MM.1S (cell line): ENCODE data around the gene TTC16.

Source experiments
- DNase-seq: peaks from one replicate; pipeline ENCODE4 v3.0.0-alpha.2; 2015
- H2AFZ ChIP-seq: fragments of 300-600 bp; sonication (generic); 2 replicates; pipeline ENCODE4 v1.6.0; 2016; ENCODE audit warnings: antibody characterized with exemption, low read length
- H3F3A ChIP-seq: fragments of 300-600 bp; sonication (generic); 2 replicates; pipeline ENCODE4 v1.6.1; 2016; ENCODE audit warnings: mild to moderate bottlenecking, antibody characterized with exemption, low read length, moderate library complexity, mixed read lengths; ENCODE audit not compliant: insufficient read depth
- H3K27ac ChIP-seq: fragments of 300-600 bp; sonication (generic); 2 replicates; pipeline ENCODE4 v1.5.1; 2016; ENCODE audit warnings: mild to moderate bottlenecking, low read length
- H3K27me3 ChIP-seq: fragments of 300-600 bp; sonication (generic); replicated peaks from 2 replicates; pipeline ENCODE4 v1.6.0; 2016; ENCODE audit warnings: low read length; ENCODE audit not compliant: insufficient read depth
- H3K36me3 ChIP-seq: fragments of 300-600 bp; sonication (generic); replicated peaks from 2 replicates; pipeline ENCODE4 v1.6.1; 2016; ENCODE audit warnings: mild to moderate bottlenecking, low read length, mixed read lengths; ENCODE audit not compliant: insufficient read depth
- H3K4me1 ChIP-seq: fragments of 300-600 bp; sonication (generic); 2 replicates; pipeline ENCODE4 v1.6.1; 2016; ENCODE audit warnings: low read length, mixed read lengths
- H3K4me2 ChIP-seq: fragments of 300-600 bp; sonication (generic); 2 replicates; pipeline ENCODE4 v1.6.0; 2016; ENCODE audit warnings: low read depth, low read length
- H3K4me3 ChIP-seq: fragments of 300-600 bp; sonication (generic); 2 replicates; pipeline ENCODE4 v1.5.1; 2016; ENCODE audit warnings: low read length, mixed read lengths
- H3K79me2 ChIP-seq: fragments of 300-600 bp; sonication (generic); 2 replicates; pipeline ENCODE4 v1.6.1; 2016; ENCODE audit warnings: mixed run types, low read length, mixed read lengths
- H3K9ac ChIP-seq: fragments of 300-600 bp; sonication (generic); 2 replicates; pipeline ENCODE4 v1.6.1; 2016; ENCODE audit warnings: low read length, mixed read lengths
- H3K9me2 ChIP-seq: fragments of 300-600 bp; sonication (generic); replicated peaks from 2 replicates; pipeline ENCODE4 v1.6.1; 2016; ENCODE audit warnings: mild to moderate bottlenecking, low read length, mixed read lengths; ENCODE audit not compliant: insufficient read depth
- H3K9me3 ChIP-seq: fragments of 300-600 bp; sonication (generic); replicated peaks from 2 replicates; pipeline ENCODE4 v1.6.1; 2016; ENCODE audit warnings: mild to moderate bottlenecking, low read length, mixed read lengths; ENCODE audit not compliant: insufficient read depth
- H4K20me1 ChIP-seq: fragments of 300-600 bp; sonication (generic); 2 replicates; pipeline ENCODE4 v1.6.1; 2016; ENCODE audit warnings: mild to moderate bottlenecking, low read length, moderate library complexity, mixed read lengths; ENCODE audit not compliant: insufficient read depth
- EZH2 ChIP-seq: fragments of 300-600 bp; sonication (generic); optimal IDR thresholded peaks from 2 replicates; pipeline ENCODE3; 2017; ENCODE audit warnings: low read depth, mild to moderate bottlenecking, antibody characterized with exemption, low read length, mixed read lengths
- EZH2phosphoT487 ChIP-seq: fragments of 300-600 bp; sonication (generic); IDR thresholded peaks from 2 replicates; pipeline ENCODE4 v1.6.1; 2018; ENCODE audit warnings: antibody characterized with exemption, low read length
- TF ChIP-seq, protein P1 (sequence below): fragments of 300-600 bp; sonication (generic); IDR thresholded peaks from 2 replicates; pipeline ENCODE4 v1.5.1; 2016; ENCODE audit warnings: antibody characterized with exemption, low read length, mixed read lengths

TTC16 gene

DNA sequence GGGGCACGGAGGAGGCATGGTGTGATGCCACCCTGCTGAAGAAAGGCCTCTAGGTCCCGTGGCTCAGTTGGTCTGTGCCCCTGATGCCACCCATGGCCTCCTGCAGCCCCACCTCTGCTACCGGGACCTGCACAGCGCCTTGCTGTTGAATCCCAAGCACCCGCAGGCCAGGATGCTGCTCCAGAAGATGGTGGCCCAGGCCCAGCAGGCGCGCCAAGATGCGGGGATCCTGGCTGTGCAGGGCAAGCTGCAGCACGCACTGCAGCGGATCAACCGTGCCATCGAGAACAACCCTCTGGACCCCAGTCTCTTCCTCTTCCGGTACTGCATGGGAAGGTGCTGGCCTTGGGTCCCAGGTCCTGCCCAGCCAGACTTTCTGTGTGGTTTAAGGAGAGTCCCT lies 7.1 kb downstream of the TTC16 start:
- no peak overlapping the region for H3K27ac ChIP-seq
- no peaks in the 10 kb centered on the region for H3K9me2 ChIP-seq
- no peaks in the 10 kb centered on the region for H3K36me3 ChIP-seq
- H3K4me2 ChIP-seq: no peak overlapping the region
- no peak for DNase-seq
- no peaks in the 10 kb centered on the region for H3F3A ChIP-seq
- peaks cover 8% of the 10 kb centered on the region; the same call in 1 of the 2 replicates for H3K27me3 ChIP-seq
- no peaks in the 10 kb centered on the region for H3K4me1 ChIP-seq
- no peaks in the 10 kb centered on the region for H3K79me2 ChIP-seq
- no peaks in the 10 kb centered on the region for H4K20me1 ChIP-seq
- H3K4me3 ChIP-seq: no peak overlapping the region
- H2AFZ ChIP-seq: no peak overlapping the region
- no peaks in the 10 kb centered on the region for H3K9me3 ChIP-seq
- H3K9ac ChIP-seq: no peak overlapping the region
- TF ChIP-seq, protein P1, sequence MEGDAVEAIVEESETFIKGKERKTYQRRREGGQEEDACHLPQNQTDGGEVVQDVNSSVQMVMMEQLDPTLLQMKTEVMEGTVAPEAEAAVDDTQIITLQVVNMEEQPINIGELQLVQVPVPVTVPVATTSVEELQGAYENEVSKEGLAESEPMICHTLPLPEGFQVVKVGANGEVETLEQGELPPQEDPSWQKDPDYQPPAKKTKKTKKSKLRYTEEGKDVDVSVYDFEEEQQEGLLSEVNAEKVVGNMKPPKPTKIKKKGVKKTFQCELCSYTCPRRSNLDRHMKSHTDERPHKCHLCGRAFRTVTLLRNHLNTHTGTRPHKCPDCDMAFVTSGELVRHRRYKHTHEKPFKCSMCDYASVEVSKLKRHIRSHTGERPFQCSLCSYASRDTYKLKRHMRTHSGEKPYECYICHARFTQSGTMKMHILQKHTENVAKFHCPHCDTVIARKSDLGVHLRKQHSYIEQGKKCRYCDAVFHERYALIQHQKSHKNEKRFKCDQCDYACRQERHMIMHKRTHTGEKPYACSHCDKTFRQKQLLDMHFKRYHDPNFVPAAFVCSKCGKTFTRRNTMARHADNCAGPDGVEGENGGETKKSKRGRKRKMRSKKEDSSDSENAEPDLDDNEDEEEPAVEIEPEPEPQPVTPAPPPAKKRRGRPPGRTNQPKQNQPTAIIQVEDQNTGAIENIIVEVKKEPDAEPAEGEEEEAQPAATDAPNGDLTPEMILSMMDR: no peak
- no peak for TF ChIP-seq EZH2phosphoT487
- no peak for TF ChIP-seq EZH2

DNA sequence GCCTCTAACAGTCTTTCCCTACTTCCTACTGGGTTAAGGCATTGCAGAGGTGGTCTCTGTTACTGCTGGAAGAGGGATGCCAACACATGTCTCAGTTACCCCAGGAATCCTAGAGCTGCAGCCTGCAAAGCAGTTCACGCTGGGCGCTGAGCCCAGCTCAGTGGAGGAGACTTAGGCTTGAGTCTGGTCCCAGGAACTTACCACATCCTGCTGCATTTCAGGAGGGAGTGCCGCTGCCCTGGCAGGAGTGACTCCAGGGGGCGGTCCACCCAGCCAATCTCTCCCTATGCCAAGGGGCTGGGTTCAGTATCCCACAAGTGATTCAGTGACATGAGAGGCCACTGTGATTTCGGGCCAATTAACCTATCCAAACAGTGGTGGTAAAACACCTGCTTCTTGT lies 7.6 kb downstream of the TTC16 start:
- H4K20me1 ChIP-seq: no peaks in the 10 kb centered on the region
- peaks cover 8% of the 10 kb centered on the region; the same call in 1 of the 2 replicates for H3K27me3 ChIP-seq
- no peak for DNase-seq
- H3K4me1 ChIP-seq: no peaks in the 10 kb centered on the region
- H3K9me2 ChIP-seq: no peaks in the 10 kb centered on the region
- H3F3A ChIP-seq: no peaks in the 10 kb centered on the region
- no peaks in the 10 kb centered on the region for H3K9me3 ChIP-seq
- H3K4me3 ChIP-seq: no peak overlapping the region
- no peaks in the 10 kb centered on the region for H3K36me3 ChIP-seq
- H3K4me2 ChIP-seq: no peak overlapping the region
- H3K9ac ChIP-seq: no peak overlapping the region
- no peaks in the 10 kb centered on the region for H3K79me2 ChIP-seq
- no peak overlapping the region for H2AFZ ChIP-seq
- TF ChIP-seq, protein P1: no peak
- TF ChIP-seq EZH2phosphoT487 (no peak), EZH2 (no peak)
- no peak overlapping the region for H3K27ac ChIP-seq

DNA sequence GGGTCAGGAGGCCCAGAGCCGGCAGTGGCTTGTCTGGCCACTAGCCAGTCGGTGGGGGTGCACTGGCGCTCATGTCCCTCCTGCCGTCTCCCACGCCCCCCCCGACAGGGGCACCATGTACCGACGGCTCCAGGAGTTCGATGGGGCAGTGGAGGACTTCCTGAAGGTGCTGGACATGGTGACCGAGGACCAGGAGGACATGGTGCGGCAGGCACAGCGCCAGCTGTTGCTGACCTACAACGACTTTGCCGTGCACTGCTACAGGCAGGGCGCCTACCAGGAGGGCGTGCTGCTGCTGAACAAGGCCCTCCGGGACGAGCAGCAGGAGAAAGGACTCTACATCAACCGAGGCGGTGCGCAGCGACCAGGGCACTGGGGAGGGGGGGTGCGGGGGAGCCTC lies 8.1 kb downstream of the TTC16 start:
- no peak for DNase-seq
- Histone ChIP-seq H3K4me1 (no peaks in the 10 kb centered on the region), H3K4me3 (no peak overlapping the region), H2AFZ (no peak overlapping the region), H3K79me2 (no peaks in the 10 kb centered on the region), H3F3A (no peaks in the 10 kb centered on the region), H3K36me3 (no peaks in the 10 kb centered on the region), H3K27ac (no peak overlapping the region), H3K27me3 (peaks cover 8% of the 10 kb centered on the region; the same call in 1 of the 2 replicates), H3K9me3 (no peaks in the 10 kb centered on the region), H3K9ac (no peak overlapping the region), H4K20me1 (no peaks in the 10 kb centered on the region), H3K9me2 (no peaks in the 10 kb centered on the region), H3K4me2 (no peak overlapping the region)
- TF ChIP-seq EZH2phosphoT487 (no peak), EZH2 (no peak)
- TF ChIP-seq, protein P1: no peak
